GM21619 (cell line): ENCODE data around the gene DCLK1.

Source experiments
- ATAC-seq: cut with Tn5 transposase; IDR thresholded peaks from one replicate; pipeline ENCODE4 v1.9.1; 2021; ENCODE audit not compliant: unreplicated experiment

The DCLK1 gene

DNA sequence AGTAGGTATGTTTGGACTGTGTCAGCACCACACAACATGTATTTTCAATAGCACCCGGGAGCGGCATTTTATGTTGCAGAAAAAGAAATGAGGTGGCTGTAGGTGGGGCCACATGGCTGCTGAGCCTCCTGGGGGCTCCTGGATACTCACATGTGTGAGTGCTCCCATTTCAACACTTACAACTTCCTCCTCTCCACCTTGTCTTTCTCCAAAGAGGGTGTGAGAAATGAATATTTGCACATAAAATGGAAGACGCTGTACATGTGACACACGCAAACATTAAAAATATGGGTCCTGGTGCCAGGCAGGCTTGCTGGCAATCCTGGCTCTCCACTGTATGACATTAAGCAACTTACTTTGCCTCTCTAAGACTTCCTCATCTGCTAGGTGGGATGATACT, 222.1 kb downstream of the DCLK1 start:
- ATAC-seq = no peak

DNA sequence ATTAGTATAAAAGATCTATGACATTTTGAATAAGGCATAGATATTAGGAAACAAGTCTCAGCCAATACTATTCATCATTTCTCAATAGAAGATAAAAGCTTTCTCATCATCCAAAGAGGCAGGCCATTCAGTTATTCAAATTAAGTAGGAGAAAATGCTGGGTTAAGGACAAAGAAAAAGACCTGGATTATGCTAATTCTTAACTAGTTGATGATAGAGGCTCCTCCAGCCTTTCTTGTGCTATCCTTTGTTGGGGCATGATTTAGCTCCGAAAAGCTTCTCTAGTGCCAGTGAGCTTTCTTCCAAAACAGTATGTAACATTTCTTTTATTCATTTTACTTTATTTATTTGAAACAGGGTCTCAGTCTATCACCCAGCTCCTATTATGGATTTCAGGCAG, 223.0 kb downstream of the DCLK1 start:
- ATAC-seq = no peak

DNA sequence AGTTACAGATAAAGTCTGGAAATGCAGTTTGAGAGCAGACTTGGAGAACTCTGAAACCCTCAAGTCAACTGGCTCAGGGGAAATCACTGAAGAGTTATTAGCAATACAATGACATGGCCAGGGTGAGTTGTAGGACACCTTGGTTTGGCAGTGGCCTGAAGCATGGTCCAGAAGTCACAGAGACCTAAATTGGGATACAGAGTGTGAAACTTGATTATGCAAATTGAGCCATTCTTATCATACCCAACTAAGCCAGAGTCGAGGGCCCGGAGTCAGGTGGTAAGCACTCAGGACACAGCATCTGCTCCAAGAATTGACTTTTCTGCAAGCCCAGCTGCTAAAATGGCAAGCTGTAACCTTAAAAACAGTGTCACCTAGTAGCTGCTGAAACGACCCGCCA, 224.5 kb downstream of the DCLK1 start:
- ATAC-seq = no peak

DNA sequence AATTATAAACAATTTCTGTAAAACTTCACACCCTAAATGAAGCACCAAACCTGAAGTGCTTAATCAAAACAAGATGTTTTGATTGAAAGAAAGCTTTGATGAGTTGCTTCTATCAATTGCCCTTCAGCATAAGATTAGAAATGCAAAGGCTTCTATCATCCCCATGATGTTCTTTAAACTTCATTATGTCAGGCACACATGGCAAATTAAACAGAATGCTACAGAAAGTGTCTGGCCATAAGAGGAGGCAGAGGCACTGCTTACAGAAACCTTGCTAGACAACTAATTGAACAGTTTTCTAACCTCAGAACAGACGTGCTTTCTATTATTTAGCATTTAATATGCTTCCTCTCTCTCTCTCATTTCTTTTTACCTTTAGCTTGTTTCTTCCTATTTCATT, 228.1 kb downstream of the DCLK1 start:
- ATAC-seq = no peak

DNA sequence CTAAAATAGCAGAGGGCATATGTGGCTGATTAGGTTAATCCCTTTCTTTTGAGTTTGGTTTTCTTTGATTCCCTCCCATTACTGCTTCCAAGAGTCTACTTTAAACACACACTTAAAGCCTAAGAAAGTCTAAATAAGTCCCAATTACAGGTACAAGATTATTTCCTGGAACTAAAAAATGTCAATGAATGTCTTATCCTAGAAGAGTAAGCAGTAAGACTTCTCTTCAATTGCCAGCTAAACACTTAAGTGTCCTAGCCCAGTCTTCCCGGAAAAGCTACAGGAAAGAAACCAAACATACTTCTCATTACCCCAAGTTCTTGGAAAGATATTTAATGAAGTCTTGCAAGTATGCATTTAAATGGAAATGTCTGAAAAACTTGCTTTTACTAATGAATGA, 233.1 kb downstream of the DCLK1 start:
- no peak for ATAC-seq

DNA sequence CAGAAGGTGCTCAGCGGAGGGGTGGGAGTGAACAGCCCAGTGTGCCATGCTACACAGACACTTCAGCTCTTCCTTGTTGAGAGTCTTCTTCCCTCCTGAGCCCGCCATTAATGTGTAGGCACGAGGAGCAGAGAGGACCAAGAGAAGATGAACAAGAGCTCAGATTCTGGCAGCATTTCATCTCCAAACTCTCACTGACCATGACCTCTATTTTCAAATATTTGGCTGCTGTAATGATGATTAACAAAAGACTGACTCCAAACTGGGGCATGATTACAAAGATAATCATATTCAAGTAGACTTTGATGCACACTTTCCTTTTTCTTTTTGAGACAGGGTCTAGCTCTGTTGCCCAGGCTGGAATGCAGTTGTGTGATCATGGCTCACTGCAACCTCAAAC, 236.5 kb downstream of the DCLK1 start:
- no peak for ATAC-seq

DNA sequence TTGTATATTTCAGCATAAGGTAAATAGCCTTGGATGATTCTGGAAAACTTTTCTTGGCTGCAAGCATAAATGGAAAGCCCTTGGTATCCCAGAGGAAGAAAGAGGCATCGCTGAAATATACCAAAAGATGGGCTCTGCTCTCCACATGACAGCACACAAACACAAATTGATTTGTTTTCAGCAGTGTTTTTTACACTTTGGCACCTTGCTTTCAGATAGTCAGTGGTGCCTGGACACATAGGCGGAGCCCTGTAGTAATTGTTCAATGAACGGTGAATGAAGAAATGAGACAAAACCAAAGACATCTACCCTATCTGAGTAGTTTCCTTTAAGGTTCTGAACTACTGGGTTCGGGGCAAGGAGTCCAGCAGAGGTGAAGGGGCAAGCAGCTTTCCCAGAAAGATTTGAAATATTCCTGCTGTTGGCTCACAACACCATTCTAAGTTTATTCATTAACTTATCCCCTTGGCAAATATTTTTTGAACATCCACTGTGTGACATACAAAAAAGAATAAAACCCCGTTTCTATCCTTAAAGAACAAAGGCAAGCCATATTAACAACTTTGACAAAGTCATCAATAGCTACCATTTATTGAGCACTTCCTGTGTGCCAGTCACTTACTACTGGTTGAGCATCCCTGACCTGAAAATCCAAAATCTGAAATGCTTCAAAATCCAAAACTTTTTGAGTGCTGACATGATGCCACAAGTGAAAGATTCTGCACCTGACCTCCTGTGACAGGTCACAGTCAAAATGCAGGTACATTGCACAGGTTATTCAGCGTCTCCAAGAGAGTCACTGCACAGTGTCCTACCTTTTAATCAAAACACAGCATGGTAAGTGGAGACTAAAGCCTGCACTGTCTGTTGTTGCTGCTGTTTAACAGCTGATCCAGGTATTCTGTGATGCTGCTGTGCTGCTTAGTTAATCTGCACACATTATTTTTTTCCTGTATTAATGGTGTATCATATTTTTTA, 238.1 kb downstream of the DCLK1 start:
- no peak for ATAC-seq

DNA sequence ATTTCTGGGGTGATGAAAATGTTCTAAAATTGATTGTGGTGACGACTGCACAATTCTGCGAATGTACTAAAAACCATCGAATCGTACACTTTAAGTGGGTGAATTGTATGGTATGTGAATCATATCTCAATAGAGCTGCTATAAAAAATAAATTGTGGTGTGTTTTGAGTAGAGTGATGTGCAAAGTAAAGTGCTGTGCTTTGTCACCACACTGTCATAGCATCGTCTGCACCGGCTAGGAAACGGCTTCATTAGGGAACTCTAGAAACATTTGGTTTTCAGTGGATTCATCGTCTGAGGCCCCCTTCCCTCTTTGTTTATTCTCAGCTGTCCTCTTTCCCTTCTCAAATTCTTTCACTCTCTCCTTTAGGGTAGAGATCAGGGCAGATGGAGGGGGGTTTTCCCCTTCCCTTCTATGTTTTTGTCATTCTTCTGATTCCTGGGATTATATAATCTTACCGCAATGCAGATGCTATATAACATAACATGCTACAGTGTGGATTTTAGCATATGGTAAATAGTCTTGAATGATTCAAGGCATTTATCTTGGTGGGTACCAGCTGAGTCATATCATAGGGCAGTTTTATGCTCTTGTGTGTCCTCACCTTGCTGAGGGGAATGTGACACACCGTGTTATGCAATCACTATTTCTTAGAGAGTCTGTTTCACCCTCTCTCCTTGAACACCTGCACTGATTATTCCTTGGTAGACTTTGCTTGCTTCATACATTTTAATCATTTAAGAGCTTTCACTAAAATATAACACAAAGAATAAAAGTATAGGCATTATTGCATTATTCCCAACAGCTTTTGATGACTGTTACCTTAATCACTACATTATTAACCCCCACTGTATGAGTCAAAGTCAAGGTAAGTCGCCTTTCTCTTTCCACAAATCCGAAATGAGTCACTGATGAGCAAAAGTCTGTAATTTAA, 239.4 kb downstream of the DCLK1 start:
- ATAC-seq = no peak

DNA sequence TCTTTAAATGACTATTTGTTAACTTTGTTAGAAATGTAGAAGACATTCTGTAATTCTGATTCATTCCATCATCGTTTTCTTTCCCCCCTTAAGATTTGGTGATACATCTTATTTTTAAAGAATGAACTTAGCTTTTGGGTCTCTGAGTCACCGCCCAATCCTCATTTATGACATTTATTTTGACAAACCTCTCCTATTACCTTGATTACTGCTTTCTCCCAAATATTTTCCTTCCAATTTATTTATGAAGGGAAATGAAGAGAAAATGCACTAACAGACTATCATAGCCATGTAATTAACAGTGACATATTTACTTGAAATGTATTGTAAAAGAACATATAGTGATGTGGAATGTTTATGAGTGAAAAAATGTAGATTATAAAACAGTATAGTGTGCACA, 241.6 kb downstream of the DCLK1 start:
- ATAC-seq = no peak

DNA sequence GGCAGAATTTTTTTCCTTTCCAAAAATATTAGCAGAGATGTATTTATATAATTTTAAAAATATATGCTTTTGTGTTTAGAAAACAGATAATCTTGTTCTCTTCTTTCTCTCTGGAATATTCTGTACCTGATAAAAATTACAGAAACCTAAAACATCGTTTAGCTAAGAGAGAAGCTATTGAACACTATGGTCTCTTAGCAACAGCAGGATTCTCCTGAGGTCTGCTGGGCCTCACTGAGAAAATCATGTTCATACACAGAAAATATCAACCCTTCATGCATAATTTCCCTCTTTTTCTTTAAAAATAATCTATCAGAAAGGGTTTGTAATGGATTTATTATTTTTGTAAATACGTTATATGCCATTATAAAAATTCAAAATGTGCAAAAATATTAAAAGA, 242.2 kb downstream of the DCLK1 start:
- ATAC-seq = no peak

DNA sequence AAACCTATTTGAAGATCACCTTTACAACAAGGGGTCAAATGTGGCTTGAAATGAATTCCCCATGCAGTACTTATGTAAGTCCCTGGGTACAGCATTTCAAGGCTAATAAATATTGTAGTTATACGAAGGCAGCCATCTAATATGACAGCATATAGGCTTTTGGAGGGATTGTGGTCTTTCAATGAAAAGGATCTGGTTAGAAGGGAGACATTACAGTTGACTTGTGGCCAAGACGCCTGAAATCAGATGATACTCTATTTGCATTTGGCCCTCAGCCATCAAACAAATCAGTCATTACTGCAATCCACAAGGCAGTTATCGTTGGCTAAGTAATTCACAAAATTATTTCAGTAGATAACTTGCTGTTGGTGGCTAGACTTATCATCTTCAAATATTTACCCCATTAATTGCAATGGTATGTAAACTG, 242.7 kb downstream of the DCLK1 start:
- no peak for ATAC-seq

DNA sequence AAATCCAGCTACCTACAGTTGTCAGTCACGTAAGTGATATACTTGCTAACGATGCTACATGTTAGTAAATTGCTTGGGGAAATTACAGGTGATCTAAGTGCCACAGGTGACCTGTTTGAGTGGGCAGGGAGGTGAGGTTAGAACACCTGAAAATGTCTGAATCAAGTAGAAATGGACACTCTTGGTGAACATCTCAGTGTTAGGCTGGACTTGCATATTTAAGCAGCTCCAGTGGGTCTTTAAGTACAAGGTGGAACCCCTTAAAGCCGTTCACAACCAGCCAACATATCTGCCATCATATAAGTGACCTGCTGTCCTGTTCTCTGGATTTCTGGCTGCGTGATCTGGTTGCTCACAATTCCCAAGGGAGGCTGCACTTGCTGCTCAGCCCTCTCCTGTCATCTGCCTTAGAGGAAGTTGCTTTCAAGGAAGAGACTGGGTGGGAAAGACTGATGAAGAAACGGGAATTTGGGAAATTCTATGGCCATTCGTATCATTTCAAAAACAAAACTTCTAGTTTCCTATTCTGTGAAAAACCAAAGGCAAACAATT, 244.0 kb downstream of the DCLK1 start:
- ATAC-seq = no peak

DNA sequence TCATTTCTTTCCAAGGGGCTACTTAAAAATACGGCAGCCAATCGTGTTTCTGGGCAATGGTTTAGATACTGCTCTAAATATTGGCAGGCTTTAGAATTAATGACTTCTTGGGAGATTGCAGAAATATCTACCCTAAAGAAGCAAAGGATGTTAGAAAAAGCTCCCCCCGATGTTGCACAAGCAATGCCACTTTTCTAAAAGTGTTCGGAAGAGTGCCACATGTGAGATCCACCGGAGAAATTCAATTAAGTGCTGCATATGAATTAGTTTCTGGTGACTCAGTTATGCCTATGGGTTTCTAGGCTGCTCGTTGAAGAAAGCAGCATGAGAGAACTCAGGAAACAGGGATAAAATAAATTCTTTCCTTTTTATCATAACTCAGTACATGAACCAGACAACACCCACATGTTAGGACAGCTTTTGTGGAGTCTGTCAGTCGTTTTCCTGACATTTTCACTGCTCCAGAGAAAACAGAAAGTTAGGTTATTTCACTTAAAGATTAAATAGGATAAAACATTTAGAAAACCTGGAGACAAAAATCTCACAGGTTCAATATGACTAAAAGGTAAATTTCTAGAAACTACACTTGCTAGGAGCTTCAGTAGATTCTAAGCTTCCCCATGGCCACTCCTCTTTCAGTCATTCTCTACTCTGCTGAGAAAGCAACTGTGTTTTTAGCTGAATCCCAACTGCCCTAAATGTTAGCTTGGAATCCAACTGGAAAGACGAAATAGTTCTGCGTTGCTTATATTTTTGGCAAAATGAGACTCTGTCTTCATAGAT, 244.7 kb downstream of the DCLK1 start:
- no peak for ATAC-seq

DNA sequence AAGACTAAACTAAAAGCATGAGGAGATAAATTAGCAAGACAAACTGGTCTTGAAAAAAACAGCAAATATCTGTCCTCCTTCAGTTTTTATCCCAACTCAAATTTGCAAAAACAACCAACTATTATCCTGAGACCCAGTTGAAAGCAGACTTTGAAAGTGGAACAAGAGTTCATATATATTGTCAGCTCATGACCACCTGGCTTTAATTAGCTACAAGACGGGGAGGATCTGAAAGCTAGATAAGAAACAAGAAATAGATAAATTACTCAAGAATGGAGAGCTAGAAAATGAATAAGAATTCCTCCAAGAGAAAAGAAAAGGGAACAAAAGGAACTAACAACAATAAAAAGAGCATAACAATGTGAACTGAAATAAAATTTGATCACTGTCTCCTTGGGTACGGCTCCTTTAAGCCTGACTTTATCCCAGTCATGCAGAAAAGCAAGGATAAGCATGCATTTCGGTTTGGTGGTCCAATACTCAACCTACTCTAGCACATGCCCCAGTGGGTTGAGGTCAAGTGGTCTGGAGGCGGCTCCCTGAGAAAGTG, 246.9 kb downstream of the DCLK1 start:
- no peak for ATAC-seq

DNA sequence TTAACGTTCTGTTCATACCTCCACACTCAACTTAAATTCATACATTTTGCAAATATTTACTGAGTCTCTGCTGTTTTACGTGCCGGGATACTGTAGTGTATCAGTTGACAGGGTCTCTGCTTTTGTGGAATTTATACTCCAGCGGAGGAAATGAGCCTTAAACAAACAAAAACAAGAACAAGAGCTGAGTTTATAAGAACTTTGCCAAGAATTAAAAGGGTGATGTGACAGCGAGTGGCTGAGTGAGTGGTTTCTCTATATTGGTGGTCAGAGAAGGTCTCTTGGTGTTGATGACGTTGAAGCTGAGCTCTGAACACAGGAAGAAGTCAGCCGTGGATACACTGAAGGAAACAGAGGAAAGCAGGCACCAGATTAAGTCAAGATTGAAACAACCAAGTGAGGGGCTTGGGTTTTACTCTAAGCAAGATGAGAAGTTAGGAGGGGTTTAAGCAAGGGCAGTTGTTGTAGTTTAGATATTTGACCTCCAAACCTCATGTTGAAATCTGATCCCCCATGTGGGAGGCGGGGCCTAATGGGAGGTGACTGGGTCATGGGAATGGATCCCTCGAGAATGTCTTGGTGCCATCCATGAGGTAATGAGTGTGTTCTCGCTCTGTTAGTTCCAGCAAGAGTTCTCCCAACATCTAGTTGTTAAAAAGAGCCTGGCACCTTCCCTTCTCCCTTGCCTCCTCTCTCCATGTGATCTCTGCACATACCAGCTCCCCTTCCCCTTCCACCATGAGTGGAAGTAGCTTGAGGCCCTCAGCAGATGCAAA, 248.3 kb downstream of the DCLK1 start:
- no peak for ATAC-seq

DNA sequence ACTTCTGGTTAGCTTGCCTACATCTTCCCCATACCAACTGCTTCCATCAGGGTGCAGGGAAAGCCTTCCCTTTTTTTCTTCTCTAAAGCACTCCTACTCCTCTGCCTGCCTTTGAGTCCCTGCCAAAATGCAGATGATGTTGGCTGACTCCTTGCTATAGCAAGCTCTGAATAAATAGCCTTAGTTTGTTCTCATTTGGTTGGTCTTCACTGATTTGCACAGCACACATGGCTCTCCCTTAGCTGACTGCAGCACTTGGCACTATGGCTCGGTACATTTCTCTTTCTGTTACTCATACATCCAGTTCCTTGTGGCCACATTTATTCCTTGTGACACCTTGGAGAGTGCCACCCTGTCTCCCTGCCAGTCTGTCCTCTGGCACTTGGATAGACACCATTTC, 249.8 kb downstream of the DCLK1 start:
- no peak for ATAC-seq

DNA sequence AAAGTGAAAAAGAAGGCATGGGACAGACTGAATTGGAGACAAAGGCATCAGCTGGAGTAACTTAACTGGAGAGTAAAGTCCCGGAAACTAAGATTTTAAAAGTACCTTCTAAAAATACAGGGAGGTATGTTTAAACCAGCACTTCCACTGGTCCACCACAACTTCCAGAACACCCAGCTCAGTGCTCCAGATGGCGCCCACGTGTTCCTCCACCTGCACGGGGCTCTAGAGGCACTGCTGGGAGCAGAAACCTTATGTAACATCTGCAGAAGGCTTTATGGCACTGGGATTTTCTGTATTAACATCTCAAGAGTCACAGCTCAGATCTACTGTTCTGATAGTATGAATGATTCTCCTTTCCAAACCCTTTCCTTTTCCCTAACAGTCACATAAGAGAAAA, 252.1 kb downstream of the DCLK1 start:
- ATAC-seq = no peak

DNA sequence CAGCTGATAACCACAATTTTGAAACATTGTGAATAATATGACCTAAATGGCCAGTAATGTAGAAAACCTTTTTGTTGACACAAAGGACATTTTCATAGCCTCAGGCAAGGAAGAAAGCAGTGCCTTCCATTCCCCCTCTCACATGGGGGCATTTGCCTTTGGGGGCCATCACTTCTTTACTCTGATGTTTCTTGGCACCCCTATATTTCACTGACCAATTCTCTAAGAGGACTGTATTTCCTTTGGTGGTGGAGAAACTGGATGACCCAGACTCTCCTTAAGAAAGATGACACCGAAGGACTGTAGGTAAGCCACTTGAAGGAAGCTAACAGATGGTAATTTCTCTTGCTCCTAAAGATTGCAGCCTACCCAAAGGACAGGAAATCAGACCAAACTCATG, 254.6 kb downstream of the DCLK1 start:
- ATAC-seq = no peak

DNA sequence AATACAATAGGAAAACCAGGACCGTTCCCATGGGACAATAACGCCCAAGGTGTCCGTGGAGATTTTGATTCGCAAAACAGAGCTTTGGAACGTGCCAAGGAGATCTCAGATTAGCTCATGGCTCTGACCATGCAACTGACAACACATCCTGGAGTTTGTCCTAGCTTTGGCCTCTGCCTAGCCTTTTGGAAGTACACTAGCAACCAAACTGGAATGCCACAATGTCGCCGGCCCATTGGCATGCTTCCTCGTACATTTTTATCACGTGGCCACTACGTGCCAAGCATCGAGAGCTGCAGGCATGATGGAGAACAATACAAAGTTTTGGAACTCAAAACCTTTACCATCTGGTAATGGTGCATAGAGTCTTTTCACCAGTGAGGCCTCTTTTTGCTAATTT, 256.5 kb downstream of the DCLK1 start:
- ATAC-seq = no peak

DNA sequence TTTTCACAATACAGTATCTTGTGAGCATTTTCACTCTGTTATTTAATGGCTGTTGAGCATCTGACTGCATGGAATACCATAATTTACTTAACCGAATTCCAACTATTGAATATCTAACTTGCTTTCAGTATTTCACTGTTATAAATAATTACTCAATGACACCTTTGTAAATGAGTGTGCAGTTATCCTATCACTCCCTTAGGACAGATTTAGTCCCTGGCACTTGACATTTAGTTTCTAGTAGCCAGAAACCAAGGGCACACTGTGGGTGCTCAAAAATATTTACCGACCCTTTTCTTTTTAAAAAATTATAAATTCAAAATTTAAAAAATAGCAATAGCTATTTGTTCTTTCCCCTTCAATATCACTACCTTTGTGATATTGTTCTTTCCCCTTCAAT, 258.8 kb downstream of the DCLK1 start:
- ATAC-seq = no peak
